ENCODE data around the gene KCNH1. TPM values are rescaled to one million over a fixed set of nuclear protein-coding genes. Genes with fewer than 3 reads are reported as not detected.

KCNH1 gene
- total and polyA plus RNA-seq, 3 donors from 2014 or later = 1.5 to 4.2 (median 2.8) TPM

- intact Hi-C loops (cut with DNase I; ENCODE audit: low total_unique reads) = no loop called here
- DNase-seq = no peak
- no peaks in the 10 kb centered on the region for H3K4me1 ChIP-seq
- H3K9me3 ChIP-seq = no peaks in the 10 kb centered on the region
- 82 to 86% methylated on average over 5 of the region's 5 CpGs for WGBS, 2 donors
- no peak overlapping the region for H3K27ac ChIP-seq
- H3K27me3 ChIP-seq = no peaks in the 10 kb centered on the region
- H3K4me3 ChIP-seq = no peak overlapping the region
- TF ChIP-seq CTCF (IDR thresholded peaks at IDR 0.05) (no peak), POLR2A (IDR thresholded peaks at IDR 0.05) (no peak)
- no peaks in the 10 kb centered on the region for H3K36me3 ChIP-seq (ENCODE audit: low read depth, missing control alignments)
Measured at GRCh38 chr1:210741564-210741963, 392.4 kb downstream of the KCNH1 start.

DNA sequence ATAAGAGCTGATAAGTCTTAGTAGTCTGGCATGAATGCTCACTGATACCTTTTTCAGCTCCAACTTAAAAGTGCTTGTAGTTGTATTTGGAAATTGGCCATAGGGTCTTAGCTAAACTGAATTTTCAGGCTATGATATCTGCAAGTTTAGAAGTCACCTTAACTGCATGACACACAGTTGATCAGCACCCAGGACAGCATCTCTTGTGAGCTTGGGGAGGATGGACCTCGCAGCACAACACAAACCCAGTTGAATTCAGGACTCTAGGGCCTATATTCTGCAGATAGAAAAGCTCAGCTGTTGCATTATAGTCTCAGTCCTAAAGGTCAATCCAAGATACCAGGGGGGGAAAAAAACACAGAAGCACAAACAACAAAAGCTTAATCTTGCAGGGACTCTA is 394.3 kb downstream of the KCNH1 start:
- no peaks in the 10 kb centered on the region for H3K27me3 ChIP-seq
- H3K9me3 ChIP-seq = no peaks in the 10 kb centered on the region
- intact Hi-C loops (cut with DNase I; ENCODE audit: low total_unique reads) = no loop called here
- H3K4me1 ChIP-seq = no peaks in the 10 kb centered on the region
- WGBS, 2 donors = 36 to 42% methylated on average over 1 of the region's 1 CpG
- no peak for DNase-seq
- no peak overlapping the region for H3K27ac ChIP-seq
- no peaks in the 10 kb centered on the region for H3K36me3 ChIP-seq (ENCODE audit: low read depth, missing control alignments)
- H3K4me3 ChIP-seq = no peak overlapping the region
- TF ChIP-seq POLR2A (IDR thresholded peaks at IDR 0.05) (no peak), CTCF (IDR thresholded peaks at IDR 0.05) (no peak)

GRCh38 chr1:210738256-210738655 is 395.7 kb downstream of the KCNH1 start:
- Histone ChIP-seq H3K27me3 (no peaks in the 10 kb centered on the region), H3K4me1 (no peaks in the 10 kb centered on the region), H3K4me3 (no peak overlapping the region), H3K27ac (no peak overlapping the region), H3K36me3 (ENCODE audit: low read depth, missing control alignments) (no peaks in the 10 kb centered on the region), H3K9me3 (no peaks in the 10 kb centered on the region)
- DNase-seq = no peak
- 83 to 88% methylated on average over 5 of the region's 5 CpGs for WGBS, 2 donors
- TF ChIP-seq CTCF (IDR thresholded peaks at IDR 0.05) (no peak), POLR2A (IDR thresholded peaks at IDR 0.05) (no peak)
- intact Hi-C loops (cut with DNase I; ENCODE audit: low total_unique reads) = no loop called here

DNA sequence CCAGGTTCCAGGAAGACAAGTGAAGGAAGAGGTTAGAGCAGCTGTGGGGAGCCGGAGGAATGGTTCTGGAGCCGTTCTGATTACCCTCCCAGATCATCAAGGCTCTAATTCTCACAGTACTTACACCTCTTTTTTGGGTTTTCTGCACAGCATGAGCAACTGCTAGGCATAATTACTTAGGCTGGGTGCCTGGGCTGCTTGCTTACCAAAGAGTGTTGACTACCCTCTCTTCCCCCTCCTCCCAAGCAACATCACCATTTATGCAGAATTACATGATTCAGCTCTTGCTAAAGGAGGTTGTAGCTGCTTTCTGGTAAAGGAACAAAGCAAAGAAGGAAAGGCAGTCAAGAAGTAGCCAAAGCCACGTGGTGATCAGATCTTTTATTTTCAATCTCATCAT is 397.2 kb downstream of the KCNH1 start:
- intact Hi-C loops (cut with DNase I; ENCODE audit: low total_unique reads) = no loop called here
- WGBS, 2 donors = 69 to 74% methylated on average over 3 of the region's 3 CpGs
- TF ChIP-seq POLR2A (IDR thresholded peaks at IDR 0.05) (no peak), CTCF (IDR thresholded peaks at IDR 0.05) (no peak)
- Histone ChIP-seq H3K36me3 (ENCODE audit: low read depth, missing control alignments) (no peaks in the 10 kb centered on the region), H3K4me1 (no peaks in the 10 kb centered on the region), H3K27me3 (no peaks in the 10 kb centered on the region), H3K4me3 (no peak overlapping the region), H3K27ac (no peak overlapping the region), H3K9me3 (no peaks in the 10 kb centered on the region)
- DNase-seq = no peak

- no peak for DNase-seq
- no peaks in the 10 kb centered on the region for H3K27me3 ChIP-seq
- no peak overlapping the region for H3K27ac ChIP-seq
- intact Hi-C loops (cut with DNase I; ENCODE audit: low total_unique reads) = no loop called here
- TF ChIP-seq POLR2A (IDR thresholded peaks at IDR 0.05) (no peak), CTCF (IDR thresholded peaks at IDR 0.05) (no peak)
- H3K4me1 ChIP-seq = no peaks in the 10 kb centered on the region
- H3K36me3 ChIP-seq (ENCODE audit: low read depth, missing control alignments) = no peaks in the 10 kb centered on the region
- no peaks in the 10 kb centered on the region for H3K9me3 ChIP-seq
- no peak overlapping the region for H3K4me3 ChIP-seq
- WGBS, 2 donors = 96 to 100% methylated on average over 2 of the region's 2 CpGs
Measured at GRCh38 chr1:210731597-210731996, 402.4 kb downstream of the KCNH1 start.

All from testis (tissue), 3 donors.